HL-60 (cell line): Measurements from ENCODE around the gene CST6.

Experiments used
- DNase-seq, 2 experiments: peaks; one replicate each; pipeline ENCODE4 v3.0.0-alpha.2; 2010 to 2020; ENCODE audit warnings: low read depth in 1 of 2, low spot score in 1 of 2
- H3K27ac ChIP-seq: fragments of 250-450 bp; sonication (Bioruptor Pico); replicated peaks from 2 replicates; pipeline ENCODE4 v1.5.1; 2020; ENCODE audit warnings: mild to moderate bottlenecking, moderate library complexity
- H3K27me3 ChIP-seq: fragments of 250-450 bp; sonication (Bioruptor Pico); 2 replicates; pipeline ENCODE4 v1.5.1; 2021; ENCODE audit warnings: mild to moderate bottlenecking, moderate library complexity; ENCODE audit not compliant: insufficient read depth, poor library complexity, severe bottlenecking
- H3K4me3 ChIP-seq: replicated peaks from 2 replicates; pipeline ENCODE4 v1.5.1; 2011; ENCODE audit warnings: mild to moderate bottlenecking, control low read depth, low read length; ENCODE audit not compliant: insufficient read depth
- GABPA ChIP-seq: IDR thresholded peaks from 2 replicates; pipeline ENCODE4 v1.6.1; 2012; ENCODE audit warnings: low read depth
- POLR2AphosphoS5 ChIP-seq: IDR thresholded peaks from 2 replicates; pipeline ENCODE4 v1.6.1; 2012; ENCODE audit warnings: low read depth
- SPI1 ChIP-seq: IDR thresholded peaks from 2 replicates; pipeline ENCODE4 v1.6.1; 2012; ENCODE audit warnings: low read depth, mild to moderate bottlenecking, borderline replicate concordance
- TF ChIP-seq, protein P1 (sequence below): IDR thresholded peaks from 2 replicates; pipeline ENCODE4 v1.6.1; 2012; ENCODE audit warnings: low read depth; ENCODE audit not compliant: insufficient replicate concordance
- TF ChIP-seq, protein P2 (sequence below): IDR thresholded peaks from one replicate; pipeline ENCODE4 v1.5.1; 2011; ENCODE audit warnings: low read length, control low read depth, inconsistent platforms; ENCODE audit not compliant: insufficient read depth

Gene CST6

DNA sequence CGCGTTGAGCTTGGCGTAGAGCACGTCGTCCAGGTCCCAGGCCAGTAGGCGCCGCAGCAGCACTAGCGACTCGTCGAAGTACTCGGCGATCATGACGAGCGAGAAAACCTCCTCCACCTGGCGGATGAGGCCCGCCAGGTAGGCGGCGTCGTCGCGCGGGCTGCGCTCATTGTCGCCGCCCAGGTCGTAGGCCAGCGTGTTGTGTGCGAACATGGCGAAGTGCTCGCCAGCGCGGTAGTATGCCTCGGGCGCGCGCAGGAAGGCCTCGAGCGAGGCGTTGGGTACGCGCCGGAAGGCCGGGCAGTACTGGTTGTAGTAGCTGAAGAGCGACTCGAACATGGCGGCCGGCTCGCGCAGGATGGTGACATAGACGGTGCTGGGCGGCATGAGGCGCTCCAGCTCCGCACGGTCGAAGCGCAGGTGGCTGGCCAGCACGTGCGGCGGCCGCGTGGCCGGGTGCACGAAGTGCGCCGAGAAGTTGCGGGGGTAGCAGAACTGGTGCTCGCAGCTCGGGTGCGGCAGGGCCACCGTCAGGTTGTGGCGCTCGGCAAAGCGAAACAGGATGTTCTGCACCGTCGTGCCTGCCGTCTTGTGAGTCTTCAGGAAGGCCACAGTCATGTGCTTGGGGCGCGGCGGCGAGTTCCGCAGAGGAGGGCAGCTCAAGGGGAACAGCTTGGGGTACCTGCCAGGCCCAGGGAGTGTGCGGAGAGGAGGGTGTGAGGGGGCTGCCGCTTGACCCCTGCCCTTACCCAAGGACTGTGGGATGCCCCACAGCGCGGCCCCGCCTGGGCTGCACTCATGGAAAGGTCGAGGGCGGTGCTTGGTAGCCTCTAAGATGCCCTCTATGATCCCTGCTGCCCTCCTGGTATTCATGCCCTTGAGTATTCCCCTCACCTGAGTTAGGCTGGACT is 31.4 kb downstream of the CST6 start:
- no peak overlapping the region for H3K4me3 ChIP-seq
- TF ChIP-seq, protein P1, sequence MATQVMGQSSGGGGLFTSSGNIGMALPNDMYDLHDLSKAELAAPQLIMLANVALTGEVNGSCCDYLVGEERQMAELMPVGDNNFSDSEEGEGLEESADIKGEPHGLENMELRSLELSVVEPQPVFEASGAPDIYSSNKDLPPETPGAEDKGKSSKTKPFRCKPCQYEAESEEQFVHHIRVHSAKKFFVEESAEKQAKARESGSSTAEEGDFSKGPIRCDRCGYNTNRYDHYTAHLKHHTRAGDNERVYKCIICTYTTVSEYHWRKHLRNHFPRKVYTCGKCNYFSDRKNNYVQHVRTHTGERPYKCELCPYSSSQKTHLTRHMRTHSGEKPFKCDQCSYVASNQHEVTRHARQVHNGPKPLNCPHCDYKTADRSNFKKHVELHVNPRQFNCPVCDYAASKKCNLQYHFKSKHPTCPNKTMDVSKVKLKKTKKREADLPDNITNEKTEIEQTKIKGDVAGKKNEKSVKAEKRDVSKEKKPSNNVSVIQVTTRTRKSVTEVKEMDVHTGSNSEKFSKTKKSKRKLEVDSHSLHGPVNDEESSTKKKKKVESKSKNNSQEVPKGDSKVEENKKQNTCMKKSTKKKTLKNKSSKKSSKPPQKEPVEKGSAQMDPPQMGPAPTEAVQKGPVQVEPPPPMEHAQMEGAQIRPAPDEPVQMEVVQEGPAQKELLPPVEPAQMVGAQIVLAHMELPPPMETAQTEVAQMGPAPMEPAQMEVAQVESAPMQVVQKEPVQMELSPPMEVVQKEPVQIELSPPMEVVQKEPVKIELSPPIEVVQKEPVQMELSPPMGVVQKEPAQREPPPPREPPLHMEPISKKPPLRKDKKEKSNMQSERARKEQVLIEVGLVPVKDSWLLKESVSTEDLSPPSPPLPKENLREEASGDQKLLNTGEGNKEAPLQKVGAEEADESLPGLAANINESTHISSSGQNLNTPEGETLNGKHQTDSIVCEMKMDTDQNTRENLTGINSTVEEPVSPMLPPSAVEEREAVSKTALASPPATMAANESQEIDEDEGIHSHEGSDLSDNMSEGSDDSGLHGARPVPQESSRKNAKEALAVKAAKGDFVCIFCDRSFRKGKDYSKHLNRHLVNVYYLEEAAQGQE: no peak
- TF ChIP-seq SPI1 (no peak), GABPA (no peak), POLR2AphosphoS5 (no peak)
- TF ChIP-seq, protein P2, sequence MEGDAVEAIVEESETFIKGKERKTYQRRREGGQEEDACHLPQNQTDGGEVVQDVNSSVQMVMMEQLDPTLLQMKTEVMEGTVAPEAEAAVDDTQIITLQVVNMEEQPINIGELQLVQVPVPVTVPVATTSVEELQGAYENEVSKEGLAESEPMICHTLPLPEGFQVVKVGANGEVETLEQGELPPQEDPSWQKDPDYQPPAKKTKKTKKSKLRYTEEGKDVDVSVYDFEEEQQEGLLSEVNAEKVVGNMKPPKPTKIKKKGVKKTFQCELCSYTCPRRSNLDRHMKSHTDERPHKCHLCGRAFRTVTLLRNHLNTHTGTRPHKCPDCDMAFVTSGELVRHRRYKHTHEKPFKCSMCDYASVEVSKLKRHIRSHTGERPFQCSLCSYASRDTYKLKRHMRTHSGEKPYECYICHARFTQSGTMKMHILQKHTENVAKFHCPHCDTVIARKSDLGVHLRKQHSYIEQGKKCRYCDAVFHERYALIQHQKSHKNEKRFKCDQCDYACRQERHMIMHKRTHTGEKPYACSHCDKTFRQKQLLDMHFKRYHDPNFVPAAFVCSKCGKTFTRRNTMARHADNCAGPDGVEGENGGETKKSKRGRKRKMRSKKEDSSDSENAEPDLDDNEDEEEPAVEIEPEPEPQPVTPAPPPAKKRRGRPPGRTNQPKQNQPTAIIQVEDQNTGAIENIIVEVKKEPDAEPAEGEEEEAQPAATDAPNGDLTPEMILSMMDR: no peak
- no peak for DNase-seq

DNA sequence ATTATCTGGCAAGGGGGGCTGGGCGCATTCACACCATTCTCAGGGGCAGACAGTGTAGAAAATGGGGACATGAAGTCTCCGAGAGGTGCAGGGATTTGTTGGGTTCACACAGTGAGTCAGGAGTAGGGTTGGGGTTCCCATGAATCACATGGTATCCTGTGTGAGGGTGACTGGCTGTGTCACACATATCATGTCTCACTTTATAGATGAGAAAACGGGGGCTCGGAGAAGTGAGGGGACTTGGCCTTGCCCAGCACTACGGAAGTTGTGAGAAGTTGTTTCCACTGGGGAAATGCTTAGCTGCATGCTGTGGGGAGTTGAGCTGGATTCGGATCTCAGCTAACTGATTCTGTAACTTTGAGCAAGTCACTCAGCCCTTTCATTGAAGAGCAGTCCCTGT is 32.9 kb downstream of the CST6 start:
- Histone ChIP-seq H3K4me3 (no peak overlapping the region), H3K27ac (no peak overlapping the region), H3K27me3 (no peaks in the 10 kb centered on the region)
- no peak for TF ChIP-seq SPI1
- TF ChIP-seq, protein P2: no peak
- TF ChIP-seq POLR2AphosphoS5: no peak
- no peak for TF ChIP-seq GABPA
- TF ChIP-seq, protein P1: no peak
- DNase-seq: no peak

More for the DNA sequence above, 31.4 kb downstream of the CST6 start:
- Histone ChIP-seq H3K27me3 (no peaks in the 10 kb centered on the region), H3K27ac (no peak overlapping the region)

DNA sequence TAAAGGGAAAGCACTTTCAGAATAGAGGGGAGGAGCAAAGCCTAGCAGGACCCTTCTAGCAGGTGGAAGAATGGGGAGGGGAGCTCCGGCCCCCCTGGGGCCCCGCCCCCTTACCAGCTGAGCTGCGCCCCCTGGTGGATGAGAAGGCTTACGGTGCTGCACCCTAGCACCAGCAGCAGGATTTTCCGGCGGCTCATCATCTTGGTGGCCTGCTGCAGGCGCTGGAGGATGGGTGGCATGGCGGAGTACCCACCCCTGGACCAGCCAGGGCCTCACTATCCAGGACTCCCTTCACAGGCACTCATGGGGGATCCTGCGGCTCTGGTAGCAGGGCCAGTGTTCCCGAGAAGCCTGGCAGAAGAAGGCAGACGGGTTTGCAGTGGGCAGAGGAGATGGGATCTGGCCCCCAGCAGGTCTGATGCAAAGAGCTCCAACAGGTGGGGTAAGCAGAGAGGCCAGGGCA is 33.4 kb downstream of the CST6 start:
- H3K27ac ChIP-seq: no peak overlapping the region
- peak; percentile 56 to 74 for DNase-seq
- H3K4me3 ChIP-seq: no peak overlapping the region
- H3K27me3 ChIP-seq: no peaks in the 10 kb centered on the region
- TF ChIP-seq, protein P2: peak; percentile 78
- TF ChIP-seq SPI1: no peak
- TF ChIP-seq, protein P1: no peak
